NCI-H1092 (cell line): ENCODE results near the gene NDUFB7.
A peak's percentile ranks its signal among the peaks of the same experiment; 100 is the strongest.
"Not testable (repeated sequence)": the region's sequence is repeated elsewhere in the genome, so short reads cannot be mapped to it uniquely, and the experiment has no call there.

ENCODE experiments used
- DNase-seq: peaks from one replicate; lab custom pipeline; 2025; lab: John Stamatoyannopoulos, UW

The NDUFB7 gene

GRCh38 chr19:14553042-14553938 lies 18.6 kb downstream of the NDUFB7 start:
- DNase-seq, result no peak

- not testable (repeated sequence) for DNase-seq
Measured at GRCh38 chr19:14552006-14552360, 19.9 kb downstream of the NDUFB7 start.

GRCh38 chr19:14551134-14552005 lies 20.5 kb downstream of the NDUFB7 start:
- DNase-seq, result not testable (repeated sequence)

- DNase-seq, result peak; percentile 16
Measured at GRCh38 chr19:14550201-14550754, 21.6 kb downstream of the NDUFB7 start.

- no peak for DNase-seq
Measured at GRCh38 chr19:14545716-14546082, 26.2 kb downstream of the NDUFB7 start.

GRCh38 chr19:14544977-14545715 lies 26.7 kb downstream of the NDUFB7 start:
- DNase-seq, result peak; percentile 94

GRCh38 chr19:14544047-14544446 lies 27.8 kb downstream of the NDUFB7 start:
- DNase-seq, result no peak

GRCh38 chr19:14542711-14543328 lies 29.0 kb downstream of the NDUFB7 start:
- DNase-seq, result no peak

GRCh38 chr19:14541979-14542378 lies 29.9 kb downstream of the NDUFB7 start:
- not testable (repeated sequence) for DNase-seq

- no peak for DNase-seq
Measured at GRCh38 chr19:14540741-14541525, 30.9 kb downstream of the NDUFB7 start.

GRCh38 chr19:14536926-14537692 lies 34.8 kb downstream of the NDUFB7 start:
- no peak for DNase-seq

GRCh38 chr19:14533450-14533849 lies 38.4 kb downstream of the NDUFB7 start:
- DNase-seq, result no peak

- DNase-seq, result no peak
Measured at GRCh38 chr19:14530506-14530905, 41.4 kb downstream of the NDUFB7 start.

GRCh38 chr19:14530005-14530348 lies 41.9 kb downstream of the NDUFB7 start:
- no peak for DNase-seq

GRCh38 chr19:14529254-14530004 lies 42.4 kb downstream of the NDUFB7 start, which contains the start of gene TECR:
Gene TECR (plus strand): TSS chr19:14529594. CDS start chr19:14529697, 103 bp downstream.
- peak; percentile 100 for DNase-seq

GRCh38 chr19:14528419-14529253 lies 43.2 kb downstream of the NDUFB7 start:
- DNase-seq, result no peak

- DNase-seq, result no peak
Measured at GRCh38 chr19:14526423-14526822, 45.4 kb downstream of the NDUFB7 start.

- DNase-seq, result no peak
Measured at GRCh38 chr19:14525729-14526128, 46.1 kb downstream of the NDUFB7 start.
